GM19324 (cell line): ENCODE results near the gene CCDC3.

Experiments used
- ATAC-seq: cut with Tn5 transposase; IDR thresholded peaks from one replicate; pipeline ENCODE4 v1.9.1; 2021; ENCODE audit warnings: mild to moderate bottlenecking, moderate library complexity; ENCODE audit not compliant: unreplicated experiment, low FRiP score

The CCDC3 gene

DNA sequence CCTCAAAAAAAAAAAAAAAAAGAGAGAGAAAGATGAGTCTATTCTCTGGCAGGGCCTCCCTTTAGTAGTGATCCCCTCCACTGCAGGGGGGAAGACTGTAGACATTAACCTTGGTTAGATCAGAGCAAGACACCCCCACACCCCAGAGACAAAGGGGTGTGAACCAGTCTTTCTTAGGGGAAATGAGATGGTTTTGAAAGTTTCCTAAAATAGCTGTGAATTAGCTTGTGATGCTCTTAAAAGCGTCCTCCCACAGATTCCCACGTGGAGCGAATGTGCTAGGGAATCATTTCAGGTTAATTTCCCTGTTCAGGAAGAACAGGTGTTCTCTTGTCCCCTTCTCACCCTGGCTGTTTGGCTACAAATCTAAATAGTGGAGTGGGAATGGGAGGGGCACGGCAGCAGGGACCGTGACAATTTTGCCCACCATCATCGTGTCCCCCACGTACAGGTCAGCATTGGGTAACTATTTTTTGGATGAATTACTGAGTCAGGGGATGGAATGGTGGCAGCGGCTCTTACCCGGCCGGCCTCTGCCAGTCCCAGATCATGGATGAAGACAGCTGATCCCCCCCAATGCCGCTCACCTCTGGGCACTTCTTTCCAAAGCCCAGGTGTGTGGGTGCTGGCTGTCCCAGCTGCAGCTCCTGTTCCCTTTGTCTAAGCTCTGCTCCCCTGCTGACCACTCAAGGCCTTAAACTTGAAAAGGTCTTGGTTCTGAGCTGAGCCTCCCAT, 152.9 kb downstream of the CCDC3 start:
- no peak for ATAC-seq

DNA sequence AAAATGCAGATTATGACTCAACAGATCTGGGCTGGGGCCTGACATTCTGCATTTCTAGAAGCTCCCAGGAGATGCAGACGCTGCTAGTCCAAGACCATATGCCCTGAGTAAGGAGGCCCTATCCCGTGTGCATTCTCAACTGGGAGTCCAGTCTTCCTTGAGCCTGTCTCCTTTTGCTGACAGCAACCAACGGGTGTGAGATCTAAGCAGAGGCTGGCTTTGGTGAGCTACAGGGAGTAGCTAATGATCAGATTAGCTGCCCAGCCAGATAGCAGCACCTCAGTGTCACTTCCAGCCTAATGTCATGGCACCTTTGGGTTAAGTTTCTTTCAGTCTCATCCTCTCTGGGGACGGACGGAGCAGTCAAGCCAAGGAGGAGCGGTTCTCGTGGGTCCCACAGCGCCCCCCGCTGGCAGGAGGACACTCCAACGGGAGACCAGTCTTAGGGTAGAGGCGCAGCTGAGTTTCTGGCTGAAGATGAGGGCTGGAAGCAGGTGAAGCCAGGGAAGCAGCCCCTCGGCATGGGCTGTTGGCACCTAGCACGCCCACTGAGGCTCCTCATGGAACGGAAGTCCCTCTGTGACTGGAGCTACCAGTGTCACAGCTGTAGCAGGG, 154.0 kb downstream of the CCDC3 start:
- ATAC-seq = no peak

DNA sequence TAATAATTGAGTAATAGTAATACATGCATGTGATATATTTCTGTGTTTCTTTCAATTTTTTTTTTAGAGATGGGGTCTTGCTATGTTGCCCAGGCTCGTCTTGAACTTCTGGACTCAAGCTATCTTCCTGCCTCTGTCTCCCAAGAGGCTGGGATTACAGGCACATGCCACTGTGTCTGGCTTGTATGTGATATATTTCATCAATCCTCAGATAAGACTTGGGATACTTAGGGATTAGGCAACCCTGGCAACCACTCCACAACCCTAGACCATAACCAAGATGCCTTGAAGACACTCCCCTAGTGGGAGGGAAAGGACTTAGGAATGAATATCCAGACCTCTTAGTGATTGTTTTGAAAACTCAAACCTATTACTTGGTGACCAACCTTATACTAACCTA, 154.8 kb downstream of the CCDC3 start:
- ATAC-seq = no peak
